SIG-M5 treated with dmso at 0.1 percent for 504 hours (cell line): Measurements from ENCODE around the gene DRD1.
"Not testable (repeated sequence)": the region's sequence is repeated elsewhere in the genome, so short reads cannot be mapped to it uniquely, and the experiment has no call there.

Experiments used
- DNase-seq: peaks from one replicate; lab custom pipeline; 2025; ENCODE audit not compliant: unreplicated experiment; lab: John Stamatoyannopoulos, UW

DRD1 gene

GRCh38 chr5:175434800-175435199 is 9.2 kb downstream of the DRD1 start:
- DNase-seq, result no peak

- no peak for DNase-seq
These were observed 16.2 kb downstream of the DRD1 start for GRCh38 chr5:175427762-175428161.

GRCh38 chr5:175424594-175424993 is 19.4 kb downstream of the DRD1 start:
- not testable (repeated sequence) for DNase-seq

GRCh38 chr5:175422058-175422457 is 21.9 kb downstream of the DRD1 start:
- DNase-seq, result no peak

GRCh38 chr5:175420383-175420782 is 23.6 kb downstream of the DRD1 start:
- no peak for DNase-seq

- DNase-seq, result no peak
These were observed 25.7 kb downstream of the DRD1 start for GRCh38 chr5:175418251-175418650.

- DNase-seq, result no peak
These were observed 26.6 kb downstream of the DRD1 start for GRCh38 chr5:175417384-175417783.

GRCh38 chr5:175415303-175415702 is 28.7 kb downstream of the DRD1 start:
- no peak for DNase-seq

- no peak for DNase-seq
These were observed 33.1 kb downstream of the DRD1 start for GRCh38 chr5:175410926-175411325.

- no peak for DNase-seq
These were observed 37.7 kb downstream of the DRD1 start for GRCh38 chr5:175406300-175406699.

- not testable (repeated sequence) for DNase-seq
These were observed 46.2 kb downstream of the DRD1 start for GRCh38 chr5:175397590-175398297.

GRCh38 chr5:175395430-175395829 is 48.6 kb downstream of the DRD1 start:
- not testable (repeated sequence) for DNase-seq

- DNase-seq, result no peak
These were observed 49.4 kb downstream of the DRD1 start for GRCh38 chr5:175394601-175395000.

GRCh38 chr5:175393897-175394296 is 50.1 kb downstream of the DRD1 start:
- no peak for DNase-seq

GRCh38 chr5:175392236-175392635 is 51.7 kb downstream of the DRD1 start:
- no peak for DNase-seq

- no peak for DNase-seq
These were observed 53.5 kb downstream of the DRD1 start for GRCh38 chr5:175390352-175391083.
